OCI-LY3 (cell line): ENCODE results near the gene LAMA3.

Experiments used
- H2AFZ ChIP-seq: fragments of 200-600, 300-600 bp; shearing (Covaris generic); 2 replicates; pipeline ENCODE4 v1.6.0; 2014; ENCODE audit warnings: antibody characterized with exemption, low read depth, low read length
- H3K27ac ChIP-seq: fragments of 200-600, 300-600 bp; sonication (generic); 2 replicates; pipeline ENCODE4 v1.5.1; 2014; ENCODE audit warnings: mild to moderate bottlenecking, low read length, moderate library complexity, mixed read lengths
- H3K27me3 ChIP-seq: fragments of 200-600, 300-600 bp; sonication (generic); 2 replicates; pipeline ENCODE4 v1.6.1; 2014; ENCODE audit warnings: low read depth, low read length, mixed read lengths
- H3K36me3 ChIP-seq: fragments of 200-600, 300-600 bp; sonication (generic); replicated peaks from 2 replicates; pipeline ENCODE3; 2014; ENCODE audit warnings: low read depth, low read length, mixed read lengths
- H3K4me1 ChIP-seq: fragments of 300-600, 200-600 bp; sonication (generic); 2 replicates; pipeline ENCODE4 v1.6.1; 2014; ENCODE audit warnings: low read length, mixed read lengths
- H3K4me2 ChIP-seq: fragments of 200-600, 300-600 bp; sonication (generic); 2 replicates; pipeline ENCODE4 v1.6.1; 2014; ENCODE audit warnings: low read length, mixed read lengths
- H3K4me3 ChIP-seq: fragments of 300-600, 200-600 bp; sonication (generic); 2 replicates; pipeline ENCODE4 v1.5.1; 2014; ENCODE audit warnings: antibody characterized with exemption, mild to moderate bottlenecking, low read length, moderate library complexity
- H3K79me2 ChIP-seq: fragments of 300-600, 200-600 bp; shearing (Covaris generic); 2 replicates; pipeline ENCODE4 v1.6.1; 2014; ENCODE audit warnings: mild to moderate bottlenecking, low read length, mixed read lengths
- H3K9ac ChIP-seq: fragments of 300-600, 200-600 bp; shearing (Covaris generic); 2 replicates; pipeline ENCODE4 v1.6.0; 2014; ENCODE audit warnings: mild to moderate bottlenecking, low read length, moderate library complexity
- H3K9me3 ChIP-seq: fragments of 200-600, 300-600 bp; shearing (Covaris generic); 2 replicates; pipeline ENCODE4 v1.6.1; 2014; ENCODE audit warnings: low read length, mixed read lengths; ENCODE audit not compliant: insufficient read depth
- H4K20me1 ChIP-seq: fragments of 200-600, 300-600 bp; sonication (generic); 2 replicates; pipeline ENCODE4 v1.6.1; 2016; ENCODE audit warnings: low read length, mixed read lengths; ENCODE audit not compliant: insufficient read depth
- CTCF ChIP-seq: fragments of 200-600, 300-600 bp; sonication (generic); IDR thresholded peaks from 2 replicates; pipeline ENCODE4 v1.5.1; 2014; ENCODE audit warnings: antibody characterized with exemption, low read length, low read depth
- EZH2phosphoT487 ChIP-seq: fragments of 200-600 bp; shearing (Covaris generic); IDR thresholded peaks from 2 replicates; pipeline ENCODE4 v1.6.1; 2018; ENCODE audit warnings: antibody characterized with exemption, mixed run types, low read depth

LAMA3 gene

GRCh38 chr18:23992089-23992940, 303.1 kb downstream of the LAMA3 start:
- Histone ChIP-seq H3K4me2 (no peak overlapping the region), H3K27me3 (no peaks in the 10 kb centered on the region), H3K79me2 (no peaks in the 10 kb centered on the region), H3K36me3 (no peaks in the 10 kb centered on the region), H2AFZ (peak overlapping the region; percentile 33; the same call in 1 of the 2 replicates), H4K20me1 (no peaks in the 10 kb centered on the region), H3K4me1 (peaks cover 2% of the 10 kb centered on the region; the same call in 1 of the 2 replicates), H3K9me3 (no peaks in the 10 kb centered on the region; the same call in 1 of the 2 replicates), H3K9ac (no peak overlapping the region), H3K4me3 (no peak overlapping the region), H3K27ac (no peak overlapping the region)
- TF ChIP-seq EZH2phosphoT487 (no peak), CTCF (no peak)

GRCh38 chr18:23992941-23993280, 303.7 kb downstream of the LAMA3 start:
- Histone ChIP-seq H4K20me1 (no peaks in the 10 kb centered on the region), H3K9me3 (no peaks in the 10 kb centered on the region), H3K4me3 (no peak overlapping the region), H3K27ac (no peak overlapping the region), H3K4me2 (no peak overlapping the region), H3K4me1 (no peaks in the 10 kb centered on the region), H3K79me2 (no peaks in the 10 kb centered on the region), H3K27me3 (no peaks in the 10 kb centered on the region), H2AFZ (peak overlapping the region; percentile 33; the same call in 1 of the 2 replicates), H3K36me3 (no peaks in the 10 kb centered on the region), H3K9ac (no peak overlapping the region)
- TF ChIP-seq CTCF (no peak), EZH2phosphoT487 (no peak)

GRCh38 chr18:23994361-23994902, 305.2 kb downstream of the LAMA3 start:
- no peak overlapping the region for H3K27ac ChIP-seq
- H3K9ac ChIP-seq: no peak overlapping the region
- no peaks in the 10 kb centered on the region for H3K9me3 ChIP-seq
- TF ChIP-seq CTCF (no peak), EZH2phosphoT487 (no peak)
- H4K20me1 ChIP-seq: no peaks in the 10 kb centered on the region
- no peaks in the 10 kb centered on the region for H3K79me2 ChIP-seq
- no peak overlapping the region for H3K4me3 ChIP-seq
- no peak overlapping the region for H2AFZ ChIP-seq
- H3K4me1 ChIP-seq: peaks cover under 1% of the 10 kb centered on the region; the same call in 1 of the 2 replicates
- H3K4me2 ChIP-seq: no peak overlapping the region
- H3K27me3 ChIP-seq: no peaks in the 10 kb centered on the region
- H3K36me3 ChIP-seq: no peaks in the 10 kb centered on the region

GRCh38 chr18:23995180-23995579, 305.9 kb downstream of the LAMA3 start:
- H2AFZ ChIP-seq: no peak overlapping the region
- H3K36me3 ChIP-seq: no peaks in the 10 kb centered on the region
- no peaks in the 10 kb centered on the region for H3K79me2 ChIP-seq

More at GRCh38 chr18:23995180-23995579, 305.9 kb downstream of the LAMA3 start:
- peaks cover 8% of the 10 kb centered on the region for H3K4me1 ChIP-seq
- H4K20me1 ChIP-seq: no peaks in the 10 kb centered on the region
- H3K4me2 ChIP-seq: no peak overlapping the region
- no peaks in the 10 kb centered on the region for H3K27me3 ChIP-seq
- no peak overlapping the region for H3K4me3 ChIP-seq
- H3K27ac ChIP-seq: no peak overlapping the region
- no peaks in the 10 kb centered on the region for H3K9me3 ChIP-seq
- H3K9ac ChIP-seq: no peak overlapping the region
- TF ChIP-seq EZH2phosphoT487: no peak
- TF ChIP-seq CTCF: no peak
